Natural killer cell (primary cell): ENCODE results near the gene NAALADL1. TPM values are rescaled to one million over a fixed set of nuclear protein-coding genes. Genes with fewer than 3 reads are reported as not detected.
"Not testable (repeated sequence)": the region's sequence is repeated elsewhere in the genome, so short reads cannot be mapped to it uniquely, and the experiment has no call there.

ENCODE experiments used
- ATAC-seq, 3 donors: fragments of 150-1000 bp in 2 of 3; fragments of 200-7000 bp in 1 of 3; cut with Tn5 transposase; 1 replicate in 1 of 3; 2 replicates in 2 of 3; pipeline ENCODE4 v1.10.0; 2021; ENCODE audit warnings: mild to moderate bottlenecking in 2 of 3, moderate library complexity in 2 of 3
- DNase-seq, 2 donors: peaks; one replicate each; pipeline versions ENCODE4 v3.0.0 to v3.0.0-alpha.2; 2013 to 2021; ENCODE audit warnings: mixed read lengths in 1 of 2
- H3K27ac ChIP-seq: one replicate; pipeline ENCODE4 v1.5.1; 2013; ENCODE audit warnings: mild to moderate bottlenecking, low read length
- H3K27me3 ChIP-seq: one replicate; pipeline ENCODE4 v1.6.1; 2013; ENCODE audit warnings: low read length; ENCODE audit not compliant: control insufficient read depth, insufficient read depth
- H3K36me3 ChIP-seq: one replicate; pipeline ENCODE4 v1.6.1; 2013; ENCODE audit warnings: low read length; ENCODE audit not compliant: control insufficient read depth, insufficient read depth
- H3K4me1 ChIP-seq: one replicate; pipeline ENCODE4 v1.6.1; 2013; ENCODE audit warnings: low read length; ENCODE audit not compliant: control insufficient read depth, insufficient read depth
- H3K4me3 ChIP-seq: one replicate; pipeline ENCODE4 v1.5.1; 2013; ENCODE audit warnings: low read length
- H3K9me3 ChIP-seq: one replicate; pipeline ENCODE4 v1.6.1; 2013; ENCODE audit warnings: low read length; ENCODE audit not compliant: control insufficient read depth, insufficient read depth
- H3K27ac Mint-ChIP-seq, 2 donors: one replicate each; pipeline ENCODE4 v1.8.0; 2022; ENCODE audit warnings: mild to moderate bottlenecking in 2 of 2, mixed read lengths in 2 of 2, moderate library complexity in 1 of 2
- H3K27me3 Mint-ChIP-seq, 2 donors: one replicate each; pipeline ENCODE4 v1.8.0; 2022; ENCODE audit warnings: low read depth in 2 of 2, mixed read lengths in 2 of 2
- H3K36me3 Mint-ChIP-seq: one replicate; pipeline ENCODE4 v1.8.0; 2022; ENCODE audit warnings: mixed read lengths
- H3K4me1 Mint-ChIP-seq, 2 donors: one replicate each; pipeline ENCODE4 v1.8.0; 2022; ENCODE audit warnings: mixed read lengths in 2 of 2
- H3K4me3 Mint-ChIP-seq: one replicate; pipeline ENCODE4 v1.8.0; 2022; ENCODE audit warnings: mild to moderate bottlenecking, moderate library complexity, mixed read lengths
- H3K9me3 Mint-ChIP-seq, 2 donors: one replicate each; pipeline ENCODE4 v1.8.0; 2022; ENCODE audit warnings: mixed read lengths in 2 of 2
- WGBS: methylation state at CpG from one replicate; pipeline ENCODE4 v1.1.7; 2013; ENCODE audit warnings: missing lambda C conversion rate; ENCODE audit not compliant: insufficient coverage; 5-methylcytosine and 5-hydroxymethylcytosine counted together
- intact Hi-C: fragments of 100-400 bp; cut with micrococcal nuclease; formaldehyde crosslinking; loops from one replicate; pipeline ENCODE4 v1.14.2; 2022
- total RNA-seq, 4 donors: library from RNA; stranded (reverse); fragments of 120-200 nt in 1 of 4; gene quantifications; one replicate each; pipeline versions ENCODE4 v1.2.3 to v1.2.4, GENCODE V29; 2013 to 2022
- TF ChIP-seq, protein P1 (sequence below): fragments of 200-600 bp; IDR thresholded peaks from one replicate; pipeline ENCODE4 v1.8.0; 2022; ENCODE audit warnings: antibody characterized with exemption

The NAALADL1 gene
- total RNA-seq, 3 donors from 2014 or later (not counting 1 experiment from before 2014, with no cell fraction given): 41.6 to 54.1 (median 46.0) TPM

DNA sequence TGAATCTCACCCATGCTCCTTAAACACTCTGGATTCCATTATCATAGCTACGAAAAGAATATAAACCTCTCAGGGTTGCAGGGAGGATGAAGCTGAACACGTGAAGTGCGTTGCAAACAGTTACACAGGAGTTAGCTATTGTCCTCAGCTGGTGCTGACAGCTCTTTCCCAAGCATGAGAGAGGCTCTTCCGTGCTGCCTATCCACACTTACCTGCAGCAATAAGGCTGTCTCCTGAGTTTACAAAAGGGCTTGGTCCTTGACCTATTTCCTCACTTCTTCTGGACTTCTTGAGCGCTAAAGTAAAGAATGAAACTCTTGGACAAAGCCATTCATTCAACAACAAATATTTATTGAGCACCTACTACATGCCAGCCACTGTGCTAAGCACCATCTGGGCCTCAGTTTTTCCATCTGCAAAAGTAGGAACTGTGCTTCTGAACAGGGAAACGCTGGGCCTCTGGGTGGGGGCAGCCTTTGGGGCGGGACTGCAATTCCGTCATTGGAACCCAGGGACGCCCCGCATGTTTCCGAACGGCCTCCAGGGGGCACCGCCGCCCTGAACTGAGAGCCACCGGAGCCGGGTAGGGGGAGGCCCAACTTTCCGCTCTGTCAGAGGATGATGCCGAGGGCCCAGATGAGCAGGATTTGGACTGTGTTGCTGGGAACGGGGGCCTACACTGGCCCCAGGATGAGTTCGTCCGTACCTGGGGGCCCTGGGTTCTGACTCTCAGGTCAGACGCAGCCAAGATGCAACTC is 45.0 kb downstream of the NAALADL1 start:
- H3K4me3 Mint-ChIP-seq: peak overlapping the region; percentile 95
- TF ChIP-seq, protein P1, sequence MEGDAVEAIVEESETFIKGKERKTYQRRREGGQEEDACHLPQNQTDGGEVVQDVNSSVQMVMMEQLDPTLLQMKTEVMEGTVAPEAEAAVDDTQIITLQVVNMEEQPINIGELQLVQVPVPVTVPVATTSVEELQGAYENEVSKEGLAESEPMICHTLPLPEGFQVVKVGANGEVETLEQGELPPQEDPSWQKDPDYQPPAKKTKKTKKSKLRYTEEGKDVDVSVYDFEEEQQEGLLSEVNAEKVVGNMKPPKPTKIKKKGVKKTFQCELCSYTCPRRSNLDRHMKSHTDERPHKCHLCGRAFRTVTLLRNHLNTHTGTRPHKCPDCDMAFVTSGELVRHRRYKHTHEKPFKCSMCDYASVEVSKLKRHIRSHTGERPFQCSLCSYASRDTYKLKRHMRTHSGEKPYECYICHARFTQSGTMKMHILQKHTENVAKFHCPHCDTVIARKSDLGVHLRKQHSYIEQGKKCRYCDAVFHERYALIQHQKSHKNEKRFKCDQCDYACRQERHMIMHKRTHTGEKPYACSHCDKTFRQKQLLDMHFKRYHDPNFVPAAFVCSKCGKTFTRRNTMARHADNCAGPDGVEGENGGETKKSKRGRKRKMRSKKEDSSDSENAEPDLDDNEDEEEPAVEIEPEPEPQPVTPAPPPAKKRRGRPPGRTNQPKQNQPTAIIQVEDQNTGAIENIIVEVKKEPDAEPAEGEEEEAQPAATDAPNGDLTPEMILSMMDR: no peak
- H3K4me3 ChIP-seq: peak overlapping the region; percentile 93
- H3K27ac Mint-ChIP-seq: peak overlapping the region; percentile 95 to 96
- DNase-seq: peak; percentile 90 to 95
- peaks cover under 1% of the 10 kb centered on the region for H3K36me3 ChIP-seq
- no peaks in the 10 kb centered on the region for H3K27me3 ChIP-seq
- no peaks in the 10 kb centered on the region for H3K27me3 Mint-ChIP-seq
- peak overlapping the region; percentile 100 for H3K27ac ChIP-seq
- H3K9me3 ChIP-seq: no peaks in the 10 kb centered on the region
- no peaks in the 10 kb centered on the region for H3K9me3 Mint-ChIP-seq
- H3K36me3 Mint-ChIP-seq: no peaks in the 10 kb centered on the region
- peaks cover 26% of the 10 kb centered on the region for H3K4me1 ChIP-seq
- peaks cover 21 to 29% of the 10 kb centered on the region in 2 donors for H3K4me1 Mint-ChIP-seq
- intact Hi-C loops: loop anchor here (1.0 to 5.0 kb wide), 4 partner anchors 14 to 166 kb away; partner anchors contain the start of genes SNX15 and ZNHIT2
- peak; percentile 83 to 94 (median 87) for ATAC-seq
- 18% methylated on average over 22 of the region's 22 CpGs for WGBS

DNA sequence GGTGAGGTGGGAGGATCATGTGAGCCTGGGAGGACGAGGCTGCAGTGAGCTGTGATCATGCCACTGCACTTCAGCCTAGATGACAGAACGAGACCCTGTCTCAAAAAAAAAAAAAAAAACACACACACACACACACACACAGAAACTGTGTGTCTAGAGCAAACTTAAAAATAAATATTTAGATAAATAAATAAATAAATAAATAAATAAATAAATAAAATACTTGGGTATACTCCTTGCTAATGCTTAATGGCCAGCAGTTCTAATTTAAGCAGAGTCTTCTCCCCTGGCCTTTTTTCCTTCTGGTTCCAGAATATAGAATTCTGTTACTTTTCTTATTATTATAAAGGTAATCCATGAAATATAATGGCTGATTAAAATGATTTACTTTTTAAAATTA is 49.5 kb downstream of the NAALADL1 start:
- Mint-ChIP-seq H3K27me3 (no peaks in the 10 kb centered on the region), H3K27ac (no peak overlapping the region), H3K9me3 (no peaks in the 10 kb centered on the region), H3K36me3 (no peaks in the 10 kb centered on the region), H3K4me1 (peaks cover 10 to 12% of the 10 kb centered on the region in 2 donors), H3K4me3 (no peak overlapping the region)
- ATAC-seq: no peak
- H3K9me3 ChIP-seq: no peaks in the 10 kb centered on the region
- WGBS: 80% methylated on average over 1 of the region's 2 CpGs
- H3K4me1 ChIP-seq: peaks cover 11% of the 10 kb centered on the region
- H3K27ac ChIP-seq: no peak overlapping the region
- H3K4me3 ChIP-seq: no peak overlapping the region
- DNase-seq: no peak
- no peaks in the 10 kb centered on the region for H3K27me3 ChIP-seq
- H3K36me3 ChIP-seq: no peaks in the 10 kb centered on the region
- intact Hi-C loops: no loop called here
- TF ChIP-seq, protein P1: no peak

DNA sequence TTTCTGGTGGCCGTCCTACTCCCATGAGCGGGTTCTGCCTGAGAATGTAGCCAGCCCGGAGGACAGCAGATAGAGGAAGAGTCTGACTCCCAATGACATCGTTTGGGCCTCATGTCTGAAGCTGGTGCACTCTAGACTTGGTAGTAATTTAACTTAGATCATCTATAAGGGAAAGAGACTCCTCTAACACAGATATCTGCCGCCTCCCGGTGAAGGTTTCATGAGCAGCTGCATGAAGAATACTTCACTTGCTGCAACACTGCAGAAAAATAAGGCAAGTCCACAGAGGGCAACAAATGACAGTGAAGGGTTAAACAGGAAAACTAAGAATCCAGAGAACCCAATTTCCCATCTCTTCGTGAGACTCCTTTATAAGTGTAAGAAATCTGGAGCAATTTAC is 50.3 kb downstream of the NAALADL1 start:
- Histone ChIP-seq H3K4me3 (no peak overlapping the region), H3K36me3 (no peaks in the 10 kb centered on the region), H3K27me3 (no peaks in the 10 kb centered on the region), H3K4me1 (peaks cover 3% of the 10 kb centered on the region), H3K9me3 (no peaks in the 10 kb centered on the region), H3K27ac (no peak overlapping the region)
- H3K4me1 Mint-ChIP-seq: peaks cover 3% of the 10 kb centered on the region in 2 donors
- intact Hi-C loops: no loop called here
- DNase-seq (no peak), ATAC-seq (no peak)
- WGBS: 83% methylated on average over 5 of the region's 7 CpGs
- H3K27me3 Mint-ChIP-seq: no peaks in the 10 kb centered on the region
- TF ChIP-seq, protein P1: no peak
- H3K36me3 Mint-ChIP-seq: no peaks in the 10 kb centered on the region
- no peak overlapping the region for H3K4me3 Mint-ChIP-seq
- no peaks in the 10 kb centered on the region for H3K9me3 Mint-ChIP-seq
- H3K27ac Mint-ChIP-seq: no peak overlapping the region

DNA sequence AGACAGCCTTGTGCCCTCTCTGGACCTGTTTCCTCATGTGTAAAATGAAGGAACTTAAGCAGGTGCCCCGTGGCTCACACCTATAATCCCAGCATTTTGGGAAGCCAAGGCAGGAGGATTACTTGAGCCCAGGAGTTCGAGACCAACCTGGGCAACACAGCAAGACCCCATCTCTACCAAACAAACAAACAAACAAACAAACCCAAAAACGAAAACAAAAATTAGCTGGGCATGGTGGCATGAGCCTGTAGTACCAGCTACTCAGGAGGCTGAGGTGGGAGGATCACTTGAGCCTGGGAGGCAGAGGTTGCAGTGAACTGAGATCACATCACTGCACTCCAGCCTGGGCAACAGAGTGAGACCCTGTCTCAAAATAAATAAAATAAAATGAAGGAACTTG is 54.4 kb downstream of the NAALADL1 start:
- intact Hi-C loops: not testable (repeated sequence)
- 61% methylated on average over 3 of the region's 3 CpGs for WGBS

More for the DNA sequence above, 54.4 kb downstream of the NAALADL1 start:
- H3K36me3 ChIP-seq, H3K9me3 Mint-ChIP-seq, H3K4me3 ChIP-seq, H3K27ac ChIP-seq, H3K4me1 Mint-ChIP-seq, H3K27ac Mint-ChIP-seq, H3K4me3 Mint-ChIP-seq, H3K4me1 ChIP-seq, DNase-seq, H3K27me3 ChIP-seq, ATAC-seq, H3K9me3 ChIP-seq, H3K27me3 Mint-ChIP-seq, H3K36me3 Mint-ChIP-seq: not testable (repeated sequence)
